GM18868 (cell line): ENCODE measurements around the gene RIC8A.

Source experiments
- ATAC-seq: cut with Tn5 transposase; IDR thresholded peaks from one replicate; pipeline ENCODE4 v1.9.1; 2021; ENCODE audit warnings: mild to moderate bottlenecking, moderate library complexity; ENCODE audit not compliant: unreplicated experiment

Gene RIC8A

DNA sequence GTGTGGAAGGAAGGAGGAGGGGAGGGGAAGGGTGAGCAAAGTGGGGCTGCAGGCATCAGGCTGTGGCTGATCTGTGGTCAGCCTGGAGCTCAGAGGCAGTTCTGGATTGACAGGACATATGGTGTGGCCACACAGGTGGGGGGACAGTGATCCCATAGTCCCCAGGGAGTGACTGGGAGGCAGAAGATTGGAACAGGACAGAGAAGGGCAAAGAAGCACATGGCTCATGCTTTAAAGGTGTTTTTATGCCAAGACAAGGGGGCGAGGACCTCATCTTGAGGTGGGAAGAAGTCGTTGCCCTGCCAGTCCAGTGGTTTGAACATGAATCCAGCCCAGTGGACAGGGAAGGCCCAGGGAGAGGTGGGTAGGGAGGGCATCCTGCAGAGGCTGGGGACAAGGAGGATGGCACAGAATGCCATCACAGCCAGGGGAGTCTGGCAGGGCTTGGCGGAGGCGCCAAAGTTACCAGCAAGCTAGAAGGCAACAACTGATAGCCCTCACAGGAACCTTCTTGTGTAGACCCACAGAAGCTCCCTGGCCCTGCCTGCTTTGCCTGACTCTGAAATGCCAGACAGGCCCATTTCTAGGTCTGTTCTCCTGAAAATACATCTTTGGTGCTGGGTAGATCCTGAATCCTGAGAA, 3.4 kb upstream of the RIC8A start:
- no peak for ATAC-seq

DNA sequence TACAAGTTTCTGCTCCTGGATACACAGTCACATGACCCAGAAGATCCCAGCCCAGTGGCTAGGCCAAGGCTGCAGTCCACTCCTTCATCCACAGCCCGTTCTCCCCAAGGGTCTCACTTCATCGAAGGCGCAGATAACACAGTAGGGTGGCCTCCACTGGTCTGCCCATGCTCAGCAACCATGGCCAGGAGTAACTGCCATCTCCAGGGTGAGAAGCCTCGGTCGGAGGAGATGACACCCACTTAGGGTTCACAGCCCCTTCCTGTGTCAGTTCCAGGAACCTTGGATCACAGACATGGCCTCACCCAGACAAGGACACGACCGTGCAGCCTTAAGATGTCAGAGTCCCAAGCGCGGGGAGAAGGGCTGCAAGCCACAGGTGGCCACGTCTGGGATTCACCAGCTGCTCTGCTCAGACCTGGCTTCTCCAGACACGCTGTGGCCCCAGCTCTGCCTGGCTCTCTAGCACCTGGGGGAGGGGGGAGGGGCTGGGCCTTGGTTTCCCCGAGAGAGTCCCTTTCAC, 2.9 kb upstream of the RIC8A start:
- ATAC-seq = no peak

DNA sequence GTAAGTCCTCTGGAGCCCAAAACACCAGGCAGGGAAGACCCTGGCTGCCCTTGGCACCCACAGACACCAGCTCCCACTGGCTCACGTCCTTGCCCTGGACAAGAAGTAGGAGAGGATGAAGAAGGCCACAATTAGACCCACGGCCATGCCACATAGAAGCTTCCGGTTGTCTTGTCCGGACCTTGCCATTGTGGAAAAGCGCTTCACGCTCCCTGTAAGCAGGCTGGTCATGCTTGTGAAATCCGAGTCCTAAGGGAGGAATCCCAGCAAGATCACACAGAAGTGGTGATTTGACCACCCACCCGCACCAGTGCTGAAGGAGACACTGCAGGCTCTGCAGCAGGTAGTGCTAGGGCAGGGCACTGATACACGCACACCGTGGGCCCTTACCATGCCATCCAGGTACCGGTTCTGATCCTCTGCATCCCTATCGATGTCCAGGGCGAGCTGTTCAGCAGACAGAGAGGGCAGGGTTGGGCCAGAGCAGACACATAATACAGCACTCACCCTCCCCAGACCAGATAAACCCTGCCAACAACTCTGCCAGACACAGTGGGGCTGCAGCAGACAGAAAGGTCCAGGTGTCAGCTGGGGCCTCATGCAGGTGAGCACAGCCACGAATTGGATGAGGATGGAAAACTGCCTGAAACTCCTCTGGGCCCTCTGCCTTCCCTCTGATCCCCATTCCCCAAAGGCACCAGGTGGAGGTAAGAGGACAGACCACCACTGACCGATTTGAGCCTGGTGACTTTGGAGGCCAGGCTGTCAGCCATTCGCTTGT, 2.1 kb upstream of the RIC8A start:
- ATAC-seq = no peak

DNA sequence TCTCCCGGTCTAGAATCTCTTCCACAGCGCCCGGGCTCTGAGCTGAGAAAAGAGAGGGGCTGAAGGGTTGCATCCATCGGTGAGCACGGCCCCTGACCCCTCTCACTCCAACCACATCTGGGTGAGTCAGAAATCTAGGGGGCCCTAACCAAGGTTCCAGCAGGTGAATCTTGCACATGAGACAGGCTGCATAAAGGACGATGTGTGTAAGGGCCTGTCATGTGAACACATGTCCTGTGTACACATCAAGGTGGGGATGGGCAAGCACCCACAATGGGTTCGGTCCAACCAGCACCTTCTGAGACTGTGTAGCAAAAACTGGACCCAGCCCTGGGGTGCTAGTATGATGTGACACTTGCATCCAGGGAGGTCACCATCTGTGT, 1.5 kb upstream of the RIC8A start:
- no peak for ATAC-seq

DNA sequence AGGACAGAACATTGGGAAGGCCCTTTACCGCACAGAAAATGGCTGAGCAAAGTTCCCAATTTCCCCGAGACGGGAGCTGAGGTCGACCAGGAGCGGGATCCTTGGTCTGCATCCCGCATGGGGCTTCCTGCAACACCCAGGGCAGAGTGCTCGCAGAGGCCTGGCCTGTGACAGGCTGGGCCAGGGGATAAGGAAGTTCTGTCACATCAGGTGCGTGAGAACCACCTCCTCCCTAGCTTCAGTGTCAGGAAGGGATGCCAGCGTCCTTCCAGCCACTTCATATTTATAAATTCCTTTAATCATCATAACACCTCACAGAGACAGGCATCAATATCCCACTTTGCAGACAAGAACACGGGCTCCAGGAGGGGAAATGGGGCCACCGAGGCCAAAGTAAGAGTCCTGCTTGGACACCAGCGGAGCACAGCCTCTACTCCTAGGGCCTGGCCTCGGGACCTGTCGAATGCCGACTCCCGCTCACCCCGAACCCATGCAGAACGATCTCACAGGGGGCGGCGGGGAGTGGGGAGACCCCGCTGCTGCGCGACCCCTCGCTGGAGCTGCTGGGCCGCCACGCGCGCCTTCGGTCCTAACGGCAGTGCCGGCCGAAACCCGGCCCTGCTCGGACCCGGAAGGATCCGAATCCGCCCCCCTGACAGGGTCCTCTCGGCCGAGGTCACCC, 841 bp upstream of the RIC8A start:
- ATAC-seq = no peak

DNA sequence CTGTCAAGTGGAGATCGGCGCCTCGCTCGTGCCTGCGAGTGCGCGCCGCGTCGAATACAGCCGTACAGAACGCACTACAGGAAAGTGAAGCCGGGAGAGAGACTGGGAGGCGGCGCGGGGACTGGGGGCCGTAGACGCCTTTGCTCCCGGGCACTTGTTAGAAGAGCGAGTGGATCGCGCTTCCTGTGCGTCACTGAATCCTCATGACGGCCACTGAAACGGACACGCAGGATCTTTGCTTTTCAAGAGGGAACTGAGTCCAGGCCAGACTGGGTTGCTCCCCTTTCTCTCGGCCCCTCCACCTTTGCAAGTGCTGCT, 314 bp downstream of the RIC8A start:
- no peak for ATAC-seq

DNA sequence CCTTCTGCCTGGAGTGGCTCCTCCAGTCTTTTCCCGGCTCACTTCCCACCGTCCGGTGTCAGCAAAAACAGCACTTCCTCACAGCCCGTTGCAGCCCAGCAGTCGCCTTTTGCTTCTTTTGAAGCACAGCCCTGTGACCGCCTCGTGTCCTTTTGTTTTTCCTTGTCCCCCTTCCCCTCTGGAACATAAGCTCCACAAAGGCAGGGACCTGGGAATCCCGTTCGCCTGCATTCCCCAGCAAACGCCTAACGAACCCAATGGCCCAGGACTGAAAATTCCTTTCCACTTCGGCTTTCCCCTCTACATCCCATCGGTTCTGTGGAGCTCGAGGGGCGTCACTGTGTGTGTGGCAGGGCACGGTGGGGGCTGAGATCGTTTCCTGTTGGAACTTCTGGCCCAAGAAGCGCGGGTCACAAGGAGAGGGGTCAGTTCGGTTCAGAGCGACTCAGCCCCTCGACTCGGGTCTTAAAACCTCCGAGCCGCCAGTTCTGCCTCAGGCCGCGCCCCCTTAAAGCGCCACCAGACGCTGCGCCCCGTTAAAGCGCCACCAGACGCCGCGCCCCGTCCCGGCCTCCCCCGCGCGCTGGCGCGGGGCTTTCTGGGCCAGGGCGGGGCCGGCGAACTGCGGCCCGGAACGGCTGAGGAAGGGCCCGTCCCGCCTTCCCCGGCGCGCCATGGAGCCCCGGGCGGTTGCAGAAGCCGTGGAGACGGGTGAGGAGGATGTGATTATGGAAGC, 841 bp downstream of the RIC8A start:
- peak; percentile 42 for ATAC-seq

DNA sequence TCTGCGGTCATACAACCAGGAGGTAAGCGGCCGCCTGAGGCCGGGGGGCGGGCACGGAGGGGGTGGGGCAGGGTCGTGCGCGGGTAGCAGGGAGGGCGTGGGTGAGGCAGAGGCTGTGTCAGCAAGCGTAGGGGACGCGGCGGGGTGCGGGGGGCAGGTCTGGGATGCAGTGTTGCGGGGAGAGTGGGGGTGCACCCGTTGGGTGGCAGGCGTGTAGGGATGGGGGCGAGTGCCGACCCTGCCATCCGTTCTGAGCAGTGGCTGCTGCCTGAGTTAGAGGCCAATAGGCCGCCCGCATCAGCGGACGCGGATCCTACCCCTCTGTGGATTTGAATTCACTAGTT, 1.4 kb downstream of the RIC8A start:
- ATAC-seq = no peak

DNA sequence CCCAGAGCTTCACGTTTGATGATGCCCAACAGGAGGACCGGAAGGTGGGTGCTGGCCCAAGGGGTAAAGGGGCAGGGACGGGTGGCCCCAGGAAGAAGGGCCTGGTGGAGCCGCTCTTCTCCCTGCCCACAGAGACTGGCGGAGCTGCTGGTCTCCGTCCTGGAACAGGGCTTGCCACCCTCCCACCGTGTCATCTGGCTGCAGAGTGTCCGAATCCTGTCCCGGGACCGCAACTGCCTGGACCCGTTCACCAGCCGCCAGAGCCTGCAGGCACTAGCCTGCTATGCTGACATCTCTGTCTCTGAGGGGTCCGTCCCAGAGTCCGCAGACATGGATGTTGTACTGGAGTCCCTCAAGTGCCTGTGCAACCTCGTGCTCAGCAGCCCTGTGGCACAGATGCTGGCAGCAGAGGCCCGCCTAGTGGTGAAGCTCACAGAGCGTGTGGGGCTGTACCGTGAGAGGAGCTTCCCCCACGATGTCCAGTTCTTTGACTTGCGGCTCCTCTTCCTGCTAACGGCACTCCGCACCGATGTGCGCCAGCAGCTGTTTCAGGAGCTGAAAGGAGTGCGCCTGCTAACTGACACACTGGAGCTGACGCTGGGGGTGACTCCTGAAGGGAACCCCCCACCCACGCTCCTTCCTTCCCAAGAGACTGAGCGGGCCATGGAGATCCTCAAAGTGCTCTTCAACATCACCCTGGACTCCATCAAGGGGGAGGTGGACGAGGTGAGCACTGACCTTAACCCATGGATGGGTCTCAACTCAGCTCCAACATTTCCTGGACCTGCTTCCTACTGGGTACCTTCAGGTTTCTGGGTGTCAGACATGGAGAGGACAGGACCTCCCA, 2.0 kb downstream of the RIC8A start:
- ATAC-seq = no peak

DNA sequence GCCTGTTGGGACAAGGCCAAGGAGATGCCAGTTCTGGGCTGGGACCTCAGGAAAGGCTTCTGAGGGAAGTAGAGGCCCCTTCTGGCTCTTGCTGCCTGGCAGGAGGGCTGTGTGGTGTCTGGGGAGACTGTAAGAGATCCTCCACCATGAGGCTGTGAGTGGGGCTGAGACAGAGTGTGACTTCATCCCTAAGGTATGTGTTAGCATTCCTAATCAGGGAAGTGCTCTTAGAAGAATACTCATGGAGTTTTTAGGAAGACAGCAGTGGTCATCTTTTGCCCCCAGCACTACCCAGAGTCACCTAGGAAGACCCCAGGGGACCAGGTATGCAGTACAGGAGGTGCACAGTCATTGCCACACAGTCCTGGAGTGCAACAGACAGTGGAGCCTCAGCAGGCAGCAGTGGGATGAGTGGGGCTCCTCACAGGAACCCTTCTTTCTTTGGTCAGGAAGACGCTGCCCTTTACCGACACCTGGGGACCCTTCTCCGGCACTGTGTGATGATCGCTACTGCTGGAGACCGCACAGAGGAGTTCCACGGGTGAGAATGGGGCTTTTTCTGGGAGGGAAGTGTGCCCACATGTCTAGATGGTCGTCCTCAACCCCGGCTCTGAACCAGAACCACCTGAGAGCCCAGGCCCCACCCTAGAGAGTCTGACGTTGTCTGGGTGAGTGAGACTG, 2.8 kb downstream of the RIC8A start:
- ATAC-seq = no peak

DNA sequence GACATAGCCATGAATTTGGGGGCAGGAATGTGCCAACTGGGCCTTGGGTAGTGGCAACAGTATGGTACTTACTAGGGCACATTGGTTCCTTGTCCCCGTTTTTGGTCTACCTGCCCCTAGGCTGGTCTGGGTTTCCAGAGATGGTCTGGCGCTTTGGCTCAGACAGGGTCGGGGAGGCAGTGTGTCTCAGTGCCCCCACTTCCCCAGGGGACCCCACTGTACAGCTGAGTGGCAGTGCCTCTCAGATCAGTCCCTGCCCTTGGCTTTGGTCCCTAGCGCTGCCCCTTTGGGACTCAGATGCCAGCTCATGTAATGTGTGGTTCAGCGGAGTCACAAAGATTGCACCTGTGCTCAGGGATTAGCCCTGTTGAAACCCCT, 3.3 kb downstream of the RIC8A start:
- no peak for ATAC-seq

DNA sequence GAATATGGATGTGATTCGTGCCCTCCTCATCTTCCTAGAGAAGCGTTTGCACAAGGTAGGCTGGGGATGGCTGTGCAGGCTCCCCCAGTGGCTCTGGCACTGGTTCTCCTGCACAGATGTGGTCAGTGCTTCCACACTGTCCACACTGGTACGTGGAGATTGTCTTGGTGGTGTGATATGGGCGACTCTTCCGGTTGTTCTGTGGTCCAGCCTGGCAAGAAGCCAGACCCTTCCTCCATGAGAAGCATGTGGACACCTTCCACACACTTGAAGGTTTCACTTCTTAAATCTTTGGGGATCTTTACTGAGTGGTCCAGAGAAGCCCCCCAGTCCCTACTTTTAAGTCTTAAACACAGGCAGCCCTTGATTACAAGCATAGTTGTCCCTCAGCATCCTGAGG, 3.8 kb downstream of the RIC8A start:
- no peak for ATAC-seq

DNA sequence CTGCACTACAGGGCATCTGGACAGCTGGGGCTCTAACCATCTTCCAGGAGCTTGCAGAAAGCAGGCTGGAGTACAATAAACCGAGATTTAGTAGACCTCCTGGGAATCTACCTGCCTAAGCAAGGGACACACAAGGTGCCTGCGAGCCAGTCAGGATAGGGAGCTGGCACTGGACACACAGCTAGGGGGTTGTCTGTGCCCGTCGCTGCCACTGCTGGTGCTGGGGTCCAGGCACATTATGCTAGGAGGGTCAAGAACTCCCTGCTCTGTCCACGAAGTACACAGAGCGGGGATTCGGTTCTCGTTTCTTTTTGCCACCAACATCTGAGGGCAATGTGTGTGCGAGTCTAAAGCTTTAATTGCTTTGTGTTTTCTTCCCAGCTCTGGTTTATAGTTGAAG, 4.2 kb downstream of the RIC8A start:
- ATAC-seq = no peak

DNA sequence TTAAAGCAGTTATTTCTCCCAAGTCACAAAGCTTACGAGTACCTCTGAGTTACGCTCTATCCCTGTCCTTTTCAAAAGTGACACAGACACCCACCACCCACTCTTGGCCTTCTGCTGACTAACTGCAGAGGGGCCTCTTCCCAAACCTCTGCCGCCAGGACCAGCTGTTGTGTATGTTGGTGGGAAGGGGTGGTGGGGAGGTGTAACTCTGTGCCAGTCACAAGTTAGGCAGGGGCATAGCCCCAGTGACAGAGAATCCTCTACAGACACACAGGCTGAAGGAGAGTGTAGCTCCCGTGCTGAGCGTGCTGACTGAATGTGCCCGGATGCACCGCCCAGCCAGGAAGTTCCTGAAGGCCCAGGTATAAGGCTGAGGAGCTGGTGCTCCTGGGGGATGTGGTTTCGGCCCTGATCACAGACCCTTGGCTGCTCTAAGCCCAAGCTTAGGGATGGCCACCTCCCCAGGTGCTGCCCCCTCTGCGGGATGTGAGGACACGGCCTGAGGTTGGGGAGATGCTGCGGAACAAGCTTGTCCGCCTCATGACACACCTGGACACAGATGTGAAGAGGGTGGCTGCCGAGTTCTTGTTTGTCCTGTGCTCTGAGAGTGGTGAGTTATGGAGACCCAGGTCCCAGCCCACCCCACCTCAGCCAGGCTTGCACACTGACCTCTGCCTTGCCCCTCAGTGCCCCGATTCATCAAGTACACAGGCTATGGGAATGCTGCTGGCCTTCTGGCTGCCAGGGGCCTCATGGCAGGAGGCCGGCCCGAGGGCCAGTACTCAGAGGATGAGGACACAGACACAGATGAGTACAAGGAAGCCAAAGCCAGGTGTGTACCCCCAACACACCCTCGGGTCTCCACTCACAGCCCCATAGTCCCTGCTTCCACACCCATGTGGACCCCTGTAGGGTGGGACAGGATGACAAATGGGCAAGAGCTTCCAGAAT, 4.9 kb downstream of the RIC8A start:
- ATAC-seq = no peak

DNA sequence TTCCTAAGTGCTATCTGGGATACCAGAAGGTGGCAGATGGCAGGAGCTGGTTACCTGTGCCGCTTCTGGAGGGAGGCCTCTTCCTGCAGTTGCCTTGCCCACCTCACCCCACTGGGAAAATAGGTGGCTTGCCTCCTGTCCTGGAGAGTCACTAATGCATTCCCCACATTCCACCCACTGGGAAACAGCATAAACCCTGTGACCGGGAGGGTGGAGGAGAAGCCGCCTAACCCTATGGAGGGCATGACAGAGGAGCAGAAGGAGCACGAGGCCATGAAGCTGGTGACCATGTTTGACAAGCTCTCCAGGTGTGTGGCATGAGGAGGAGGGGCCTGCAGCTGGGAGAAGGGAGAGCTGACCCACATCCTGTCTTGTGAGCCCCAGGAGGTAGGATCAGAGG, 5.6 kb downstream of the RIC8A start:
- no peak for ATAC-seq

DNA sequence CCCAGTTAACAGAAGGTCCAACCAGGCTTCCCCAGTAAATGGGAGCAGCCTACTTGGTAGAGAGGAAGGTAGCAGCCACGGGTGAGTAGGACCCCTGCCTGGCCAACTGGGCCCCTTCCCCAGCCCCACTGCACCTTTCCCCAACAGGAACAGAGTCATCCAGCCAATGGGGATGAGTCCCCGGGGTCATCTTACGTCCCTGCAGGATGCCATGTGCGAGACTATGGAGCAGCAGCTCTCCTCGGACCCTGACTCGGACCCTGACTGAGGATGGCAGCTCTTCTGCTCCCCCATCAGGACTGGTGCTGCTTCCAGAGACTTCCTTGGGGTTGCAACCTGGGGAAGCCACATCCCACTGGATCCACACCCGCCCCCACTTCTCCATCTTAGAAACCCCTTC, 6.6 kb downstream of the RIC8A start:
- ATAC-seq = no peak

DNA sequence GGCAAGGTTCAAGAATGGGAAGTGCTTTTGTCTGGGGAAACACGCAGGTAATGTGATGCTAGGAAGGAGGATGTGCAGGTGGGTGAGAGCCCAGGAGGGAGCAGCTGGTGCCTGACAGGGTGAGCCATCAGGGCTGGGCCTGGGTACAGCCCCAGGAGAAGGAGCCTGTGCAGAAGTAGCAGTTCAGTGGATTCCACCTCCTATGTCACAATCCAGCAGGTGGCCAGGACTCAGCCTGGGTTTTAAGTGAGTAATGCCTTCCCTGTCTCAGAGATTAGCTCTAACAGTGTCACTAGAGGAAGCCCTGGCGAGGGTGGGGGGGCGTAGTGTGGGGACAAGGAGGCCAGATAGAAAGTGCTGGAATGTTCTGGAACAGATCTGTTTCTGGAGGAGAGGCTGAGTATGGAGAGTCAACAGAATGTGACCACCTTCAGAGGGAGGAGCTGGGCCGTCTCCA, 8.1 kb downstream of the RIC8A start:
- ATAC-seq = no peak

DNA sequence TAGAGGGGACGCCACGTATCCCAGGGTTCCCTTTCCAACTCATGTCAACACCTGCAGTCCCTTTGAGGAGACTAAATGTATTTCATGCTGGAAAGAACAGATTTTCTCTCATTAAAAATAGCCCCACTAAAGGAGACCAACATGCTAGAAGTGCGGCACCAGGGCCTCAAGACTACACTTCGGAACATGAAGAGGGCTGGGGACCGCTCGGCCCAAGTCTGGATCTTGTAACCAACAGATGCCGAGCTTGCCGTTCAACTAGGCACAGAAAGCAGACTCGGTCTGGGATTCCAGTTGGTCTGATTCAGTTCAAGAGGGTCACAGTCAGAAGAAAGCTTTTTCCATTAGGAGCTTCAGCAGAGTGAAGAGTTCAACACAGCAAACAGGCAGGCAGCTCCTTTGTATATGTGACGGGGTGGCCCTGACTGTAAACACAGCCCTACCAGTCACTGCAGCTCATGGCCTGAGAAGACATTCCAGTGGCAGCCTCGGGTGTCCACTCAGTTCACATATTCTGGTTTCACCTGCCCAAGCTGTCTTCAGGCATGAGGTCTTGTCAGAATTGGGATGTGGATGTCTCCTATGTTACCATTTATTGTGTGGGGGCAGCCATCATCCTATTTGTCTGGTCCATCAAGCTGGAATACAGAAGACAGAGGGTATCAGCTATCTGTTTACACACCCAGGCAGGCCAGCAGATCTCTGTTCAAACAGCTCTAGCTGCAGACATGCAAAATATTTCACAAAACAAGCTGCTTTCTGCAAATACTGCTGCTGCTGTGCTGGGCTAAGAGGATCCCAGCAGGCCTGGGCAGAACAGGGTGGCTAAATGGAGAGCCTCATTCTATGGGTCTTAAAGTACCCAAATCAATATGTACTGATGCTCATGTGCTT, 8.8 kb downstream of the RIC8A start:
- ATAC-seq = no peak
